K562 (cell line): ENCODE measurements around the gene EXOG. TPM values are rescaled to one million over a fixed set of nuclear protein-coding genes. Genes with fewer than 3 reads are reported as not detected.

Experiments
- ATAC-seq: fragments of 200-7000 bp; cut with Tn5 transposase; 3 replicates; pipeline ENCODE4 v1.9.1; 2020; ENCODE audit warnings: moderate library complexity
- BruUV-seq: library from RNA; stranded (reverse); fragments of 400-500 nt; replicated peaks from 2 replicates; lab custom pipeline; 2021; lab: Mats Ljungman, UMichigan
- CTCF ChIA-PET: fragments of 300-600 bp; formaldehyde crosslinking; extraction: SDS; loops from one replicate; lab custom pipeline; 2021; ENCODE audit warnings: low intra/inter-chr PET ratio; lab: Yijun Ruan, JAX
- POLR2A ChIA-PET: fragments of 300-600, 350-650 bp; sonication (Branson Sonifier 250); formaldehyde crosslinking; extraction: SDS; loops from one replicate; lab custom pipeline; 2021; ENCODE audit warnings: antibody characterized with exemption, inconsistent platforms; lab: Yijun Ruan, JAX
- DNase-seq, 4 experiments: peaks; one replicate each; pipeline versions ENCODE4 v3.0.0 to v3.0.0-alpha.2; 2011 to 2018; ENCODE audit warnings: low spot score in 3 of 4, mixed read lengths in 3 of 4; ENCODE audit errors: extremely low read depth in 1 of 4
- FAIRE-seq: peaks from 2 replicates; lab custom pipeline; 2011; peaks lifted over from hg19 to GRCh38; lab: Jason Lieb, UNC
- H2AFZ ChIP-seq: 2 replicates; pipeline ENCODE4 v1.6.0; 2011; ENCODE audit warnings: low read depth, low read length, control low read depth, inconsistent platforms
- H3K27ac ChIP-seq: fragments of 200-600 bp; 3 replicates; pipeline ENCODE4 v1.8.0; 2011; ENCODE audit warnings: low read depth, mild to moderate bottlenecking, control low read depth, inconsistent platforms, low read length, moderate library complexity, mixed read lengths; ENCODE audit errors: extremely low read depth
- H3K27me3 ChIP-seq, 2 experiments: fragments of 300-600 bp in 1 of 2; 2 replicates in 1 of 2; 3 replicates in 1 of 2; pipeline versions ENCODE4 v1.6.0 to v1.8.0; 2011; ENCODE audit warnings: inconsistent platforms in 2 of 2, low read length in 2 of 2, mild to moderate bottlenecking in 1 of 2, mixed read lengths in 1 of 2, moderate library complexity in 1 of 2; ENCODE audit not compliant: control insufficient read depth in 2 of 2, insufficient read depth in 2 of 2
- H3K36me3 ChIP-seq: fragments of 300-600 bp; 3 replicates; pipeline ENCODE4 v1.8.0; 2011; ENCODE audit warnings: mild to moderate bottlenecking, low read length, inconsistent platforms; ENCODE audit not compliant: control insufficient read depth, insufficient read depth
- H3K4me1 ChIP-seq, 2 experiments: fragments of 200-600 bp in 1 of 2; replicated peaks in 1 of 2; 2 replicates in 1 of 2; 3 replicates in 1 of 2; pipeline versions ENCODE4 v1.5.1 to v1.8.0; 2011; ENCODE audit warnings: inconsistent platforms in 2 of 2, low read length in 2 of 2, mild to moderate bottlenecking in 1 of 2, mixed read lengths in 1 of 2, moderate library complexity in 1 of 2; ENCODE audit not compliant: control insufficient read depth in 2 of 2, insufficient read depth in 2 of 2
- H3K4me2 ChIP-seq: 2 replicates; pipeline ENCODE4 v1.6.1; 2011; ENCODE audit warnings: low read length, control low read depth, inconsistent platforms, mixed read lengths; ENCODE audit not compliant: insufficient read depth
- H3K4me3 ChIP-seq: fragments of 200-600 bp; sonication (generic), shearing (Covaris generic); 2 replicates; pipeline ENCODE4 v1.5.1; 2016; ENCODE audit warnings: control low read depth, inconsistent platforms
- H3K79me2 ChIP-seq: fragments of 200-600 bp; 3 replicates; pipeline ENCODE4 v1.8.0; 2011; ENCODE audit warnings: low read length, inconsistent platforms; ENCODE audit not compliant: control insufficient read depth, insufficient read depth
- H3K9ac ChIP-seq, 2 experiments: 2 replicates each; pipeline versions ENCODE4 v1.6.0 to v1.6.1; 2011; ENCODE audit warnings: low read depth in 2 of 2, low read length in 2 of 2, control low read depth in 1 of 2, inconsistent platforms in 1 of 2, mild to moderate bottlenecking in 1 of 2, mixed read lengths in 1 of 2; ENCODE audit not compliant: insufficient read depth in 1 of 2
- H3K9me1 ChIP-seq: one replicate; pipeline ENCODE4 v1.6.0; 2011; ENCODE audit warnings: inconsistent platforms, mild to moderate bottlenecking, low read length, moderate library complexity; ENCODE audit not compliant: control insufficient read depth, insufficient read depth
- H3K9me3 ChIP-seq: replicated peaks from 2 replicates; pipeline ENCODE4 v1.5.1; 2011; ENCODE audit warnings: low read depth, low read length, inconsistent platforms; ENCODE audit not compliant: control insufficient read depth, insufficient read depth
- H4K20me1 ChIP-seq: replicated peaks from 2 replicates; pipeline ENCODE4 v1.6.1; 2011; ENCODE audit warnings: low read length, inconsistent platforms, mixed read lengths; ENCODE audit not compliant: control insufficient read depth, insufficient read depth
- ASH1L ChIP-seq: fragments of 450-650 bp; IDR thresholded peaks from 2 replicates; pipeline ENCODE4 v1.6.1; 2018; ENCODE audit warnings: borderline replicate concordance, mild to moderate bottlenecking, low read depth; ENCODE audit not compliant: partially characterized antibody
- BHLHE40 ChIP-seq: IDR thresholded peaks from 2 replicates; pipeline ENCODE4 v1.6.1; 2011; ENCODE audit warnings: low read length, improper control_type of control experiment
- EGR1 ChIP-seq: fragments of 450-650 bp; conservative IDR thresholded peaks from 2 replicates; pipeline ENCODE4 v1.6.1; 2017; ENCODE audit warnings: mild to moderate bottlenecking
- HNRNPUL1 ChIP-seq: fragments of 200-400 bp; formaldehyde crosslinking; IDR thresholded peaks from 2 replicates; pipeline ENCODE4 v1.6.1; 2017; ENCODE audit warnings: low read length
- L3MBTL2 ChIP-seq: fragments of 450-650 bp; IDR thresholded peaks from 2 replicates; pipeline ENCODE4 v1.6.1; 2016; ENCODE audit warnings: mild to moderate bottlenecking, moderate library complexity
- MXI1 ChIP-seq: IDR thresholded peaks from 2 replicates; pipeline ENCODE4 v1.6.1; 2011; ENCODE audit warnings: low read depth, mild to moderate bottlenecking, improper control_type of control experiment, low read length
- PHF21A ChIP-seq: fragments of 450-650 bp; IDR thresholded peaks from 2 replicates; pipeline ENCODE4 v1.6.1; 2017; ENCODE audit warnings: low read depth, borderline replicate concordance
- POLR2AphosphoS5 ChIP-seq: IDR thresholded peaks from 2 replicates; pipeline ENCODE4 v1.6.1; 2011; ENCODE audit warnings: mild to moderate bottlenecking, low read depth, low read length, moderate library complexity; ENCODE audit not compliant: control insufficient read depth, insufficient read depth
- ZNF436 ChIP-seq: fragments of 250-450, 450-650 bp; sonication (Bioruptor Pico); formaldehyde crosslinking; IDR thresholded peaks from 2 replicates; pipeline ENCODE4 v1.7.0; 2020; ENCODE audit warnings: mild to moderate bottlenecking
- WGBS: fragments of 100-300 bp; shearing (Covaris generic); methylation state at CpG from one replicate; pipeline ENCODE4 v1.1.6; 2016; ENCODE audit warnings: low coverage, mixed read lengths; ENCODE audit not compliant: insufficient coverage; ENCODE audit errors: missing lambda C conversion rate; 5-methylcytosine and 5-hydroxymethylcytosine counted together
- in situ Hi-C: fragments of 300-500 bp; cut with MboI; formaldehyde crosslinking; loops from 4 replicates; pipeline ENCODE4 v1.15.0; 2018; ENCODE audit warnings: inconsistent platforms, mixed read lengths
- intact Hi-C: fragments of 100-400 bp; cut with micrococcal nuclease; formaldehyde crosslinking; loops from 2 replicates; pipeline ENCODE4 v1.14.2; 2022
- polyA plus RNA-seq, 8 experiments: library from polyadenylated mRNA; depleted of rRNA in 4 of 8; stranded (reverse) in 5 of 8; unstranded in 3 of 8; fragments of >200 nt; fragmentation: Nextera tagmentation in 2 of 8; fragmentation: Illumina TruSeq in 1 of 8; extraction: Ambion mirVana in 2 of 8; extraction: Trizol in 1 of 8; gene quantifications; 2 replicates each; pipeline versions ENCODE4 v1.2.1 to v1.2.3, GENCODE V29; 2011 to 2014; ENCODE audit warnings: inconsistent platforms in 1 of 8, missing spikeins in 1 of 8
- total RNA-seq, 7 experiments: library from RNA; depleted of rRNA in 6 of 7; stranded (reverse); fragments of >200 nt in 6 of 7; fragmentation: Illumina TruSeq in 2 of 7; extraction: Trizol in 2 of 7; gene quantifications; 2 replicates each; pipeline versions ENCODE4 v1.2.1 to v1.2.3, GENCODE V29; 2011 to 2021; ENCODE audit warnings: low replicate concordance in 1 of 7
- TF ChIP-seq, protein P1 (sequence below): fragments of 450-650 bp; IDR thresholded peaks from 2 replicates; pipeline ENCODE4 v1.6.1; 2016; ENCODE audit warnings: low read depth, mild to moderate bottlenecking, moderate library complexity
- TF ChIP-seq, protein P2 (sequence below): fragments of 250-450 bp; sonication (Bioruptor Pico); IDR thresholded peaks from 2 replicates; pipeline ENCODE4 v1.4.0; 2020; ENCODE audit warnings: mild to moderate bottlenecking

EXOG gene
- total and polyA plus RNA-seq, 9 of the 15 experiments (the other 6 are each of a cell fraction or from before 2014, with no cell fraction given) = 10.8 to 21.7 (median 14.8) TPM

DNA sequence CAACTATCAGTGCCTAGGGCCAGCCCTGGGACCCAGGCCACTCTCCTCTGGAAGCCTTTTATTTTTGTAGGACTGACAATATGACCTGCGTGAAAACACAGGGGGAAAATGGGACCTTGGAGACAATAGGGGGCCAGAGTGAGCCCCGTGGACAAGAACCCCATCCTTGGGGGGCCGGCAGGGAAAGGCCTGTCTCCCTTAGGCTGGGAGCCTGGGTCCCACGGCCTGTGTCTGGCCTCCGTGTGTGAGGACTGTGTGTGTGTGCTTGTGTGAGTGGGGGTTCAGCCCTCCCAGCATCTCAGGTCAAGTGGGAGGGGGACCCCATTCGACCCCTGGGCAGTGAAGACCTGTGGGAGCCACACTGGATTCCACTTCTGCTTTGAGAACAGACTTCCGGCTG, 53.3 kb downstream of the EXOG start:
- intact Hi-C loops = no loop called here
- 5% methylated on average over 7 of the region's 7 CpGs for WGBS
- DNase-seq (no peak), ATAC-seq (no peak), FAIRE-seq (no peak)
- Histone ChIP-seq H3K4me2 (no peak overlapping the region), H3K27me3 (peaks cover 56 to 77% of the 10 kb centered on the region in 2 experiments), H3K9me1 (no peaks in the 10 kb centered on the region), H3K9ac (no peak overlapping the region), H4K20me1 (no peaks in the 10 kb centered on the region; the same call in 1 of the 2 replicates), H3K4me3 (no peak overlapping the region), H3K27ac (no peak overlapping the region), H3K4me1 (no peaks in the 10 kb centered on the region; a peak in 1 of 5 replicates), H3K36me3 (no peaks in the 10 kb centered on the region), H3K79me2 (no peaks in the 10 kb centered on the region), H2AFZ (no peak overlapping the region), H3K9me3 (no peaks in the 10 kb centered on the region)
- TF ChIP-seq ZNF436 (CRISPR knock-in tag) = no peak
- no peak for TF ChIP-seq L3MBTL2
- TF ChIP-seq HNRNPUL1 = no peak
- TF ChIP-seq, protein P1, sequence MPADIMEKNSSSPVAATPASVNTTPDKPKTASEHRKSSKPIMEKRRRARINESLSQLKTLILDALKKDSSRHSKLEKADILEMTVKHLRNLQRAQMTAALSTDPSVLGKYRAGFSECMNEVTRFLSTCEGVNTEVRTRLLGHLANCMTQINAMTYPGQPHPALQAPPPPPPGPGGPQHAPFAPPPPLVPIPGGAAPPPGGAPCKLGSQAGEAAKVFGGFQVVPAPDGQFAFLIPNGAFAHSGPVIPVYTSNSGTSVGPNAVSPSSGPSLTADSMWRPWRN = no peak
- TF ChIP-seq ASH1L = no peak
- TF ChIP-seq POLR2AphosphoS5 = no peak
- TF ChIP-seq BHLHE40 = no peak
- TF ChIP-seq EGR1 = no peak
- TF ChIP-seq, protein P2, sequence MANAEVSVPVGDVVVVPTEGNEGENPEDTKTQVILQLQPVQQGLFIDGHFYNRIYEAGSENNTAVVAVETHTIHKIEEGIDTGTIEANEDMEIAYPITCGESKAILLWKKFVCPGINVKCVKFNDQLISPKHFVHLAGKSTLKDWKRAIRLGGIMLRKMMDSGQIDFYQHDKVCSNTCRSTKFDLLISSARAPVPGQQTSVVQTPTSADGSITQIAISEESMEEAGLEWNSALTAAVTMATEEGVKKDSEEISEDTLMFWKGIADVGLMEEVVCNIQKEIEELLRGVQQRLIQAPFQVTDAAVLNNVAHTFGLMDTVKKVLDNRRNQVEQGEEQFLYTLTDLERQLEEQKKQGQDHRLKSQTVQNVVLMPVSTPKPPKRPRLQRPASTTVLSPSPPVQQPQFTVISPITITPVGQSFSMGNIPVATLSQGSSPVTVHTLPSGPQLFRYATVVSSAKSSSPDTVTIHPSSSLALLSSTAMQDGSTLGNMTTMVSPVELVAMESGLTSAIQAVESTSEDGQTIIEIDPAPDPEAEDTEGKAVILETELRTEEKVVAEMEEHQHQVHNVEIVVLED (CRISPR knock-in tag) = no peak
- TF ChIP-seq PHF21A = no peak
- TF ChIP-seq MXI1 = no peak
- ChIA-PET POLR2A (no interaction called here), CTCF (no interaction called here)
- in situ Hi-C loops = no loop called here
- BruUV-seq = no TSS peak
